ENCODE data around the gene COL9A3.

The COL9A3 gene

GRCh38 chr20:62860391-62860923 is 43.6 kb downstream of the COL9A3 start:
- DNase-seq: peak in 1 of 2 experiments; percentile 45

GRCh38 chr20:62860924-62861691 is 44.3 kb downstream of the COL9A3 start:
- DNase-seq: no peak

GRCh38 chr20:62861726-62862336 is 45.0 kb downstream of the COL9A3 start, which contains the start of gene TCFL5:
TCFL5 (minus strand) TSS chr20:62861822; CDS start chr20:62861670, 152 bp downstream.
- peak; percentile 46 to 77 for DNase-seq

- DNase-seq: no peak
Observed at GRCh38 chr20:62864207-62864606, 47.4 kb downstream of the COL9A3 start.

- DNase-seq: no peak
Observed at GRCh38 chr20:62872184-62872847, 55.5 kb downstream of the COL9A3 start.

GRCh38 chr20:62872862-62873261 is 56.0 kb downstream of the COL9A3 start:
- no peak for DNase-seq

- DNase-seq: no peak
Observed at GRCh38 chr20:62873280-62873679, 56.4 kb downstream of the COL9A3 start.

GRCh38 chr20:62873681-62874031 is 56.8 kb downstream of the COL9A3 start:
- peak in 1 of 2 experiments; percentile 69 for DNase-seq

GRCh38 chr20:62874964-62875344 is 58.1 kb downstream of the COL9A3 start:
- DNase-seq: no peak

- peak; percentile 77 to 80 for DNase-seq
Observed at GRCh38 chr20:62875419-62876361, 58.8 kb downstream of the COL9A3 start.

- DNase-seq: no peak
Observed at GRCh38 chr20:62876501-62876901, 59.7 kb downstream of the COL9A3 start.

GRCh38 chr20:62876902-62877816 is 60.3 kb downstream of the COL9A3 start:
- DNase-seq: no peak

GRCh38 chr20:62878244-62879038 is 61.6 kb downstream of the COL9A3 start:
- DNase-seq: no peak

- no peak for DNase-seq
Observed at GRCh38 chr20:62879275-62880146, 62.7 kb downstream of the COL9A3 start.

GRCh38 chr20:62880147-62880934 is 63.5 kb downstream of the COL9A3 start:
- no peak for DNase-seq

- no peak for DNase-seq
Observed at GRCh38 chr20:62880935-62881661, 64.2 kb downstream of the COL9A3 start.

GRCh38 chr20:62881662-62882395 is 65.0 kb downstream of the COL9A3 start:
- no peak for DNase-seq
